HG02884 (cell line): ENCODE results near the gene EPN3.

Source experiments
- ATAC-seq: cut with Tn5 transposase; IDR thresholded peaks from one replicate; pipeline ENCODE4 v1.9.1; 2021; ENCODE audit warnings: mild to moderate bottlenecking, moderate library complexity; ENCODE audit not compliant: unreplicated experiment

EPN3 gene

GRCh38 chr17:50585346-50585745, 52.8 kb downstream of the EPN3 start:
- ATAC-seq = no peak

GRCh38 chr17:50585891-50586290, 53.4 kb downstream of the EPN3 start:
- no peak for ATAC-seq

- ATAC-seq = no peak
These were observed 54.1 kb downstream of the EPN3 start for GRCh38 chr17:50586421-50587247.

- ATAC-seq = no peak
These were observed 55.0 kb downstream of the EPN3 start for GRCh38 chr17:50587571-50587970.

- no peak for ATAC-seq
These were observed 56.0 kb downstream of the EPN3 start for GRCh38 chr17:50588391-50589049.

GRCh38 chr17:50589095-50589705, 56.7 kb downstream of the EPN3 start:
- no peak for ATAC-seq

GRCh38 chr17:50590946-50591737, 58.6 kb downstream of the EPN3 start:
- ATAC-seq = no peak

GRCh38 chr17:50593321-50593720, 60.8 kb downstream of the EPN3 start:
- no peak for ATAC-seq
